ENCODE data around the gene INF2. TPM values are rescaled to one million over a fixed set of nuclear protein-coding genes. Genes with fewer than 3 reads are reported as not detected.

Gene INF2
- total RNA-seq, 1 experiment from 2014 or later, result 58.3 TPM

GRCh38 chr14:104724407-104724980 lies 35.1 kb downstream of the INF2 start:
- WGBS (ENCODE audit: extremely low coverage, insufficient read length, low lambda C conversion rate), result no CpG with 5 or more reads among the region's 27 CpGs
- no peak for TF ChIP-seq CTCF (conservative IDR thresholded peaks at IDR 0.05)
- H2AFZ ChIP-seq (ENCODE audit: low read length), result no peak overlapping the region
- no peak overlapping the region for H3K23ac ChIP-seq (ENCODE audit: insufficient read length, low read depth, low read length)
- no peak overlapping the region for H3T11ph ChIP-seq (ENCODE audit: low read length)
- H3K27me3 ChIP-seq (ENCODE audit: insufficient read depth, low read length), result no peaks in the 10 kb centered on the region; the same call in 1 of the 2 replicates
- peaks cover 5% of the 10 kb centered on the region for H4K20me1 ChIP-seq (ENCODE audit: control insufficient read depth, insufficient read depth, insufficient read length)
- no peak overlapping the region for H2BK15ac ChIP-seq (ENCODE audit: low read depth, low read length)
- H4K5ac ChIP-seq (ENCODE audit: insufficient read length, low read depth, low read length), result no peak overlapping the region
- no peak overlapping the region for H3K18ac ChIP-seq (ENCODE audit: insufficient read length, low read depth, low read length)
- H3K4me2 ChIP-seq (ENCODE audit: insufficient read depth, insufficient read length, low read length), result peak overlapping the region; percentile 63
- H3K14ac ChIP-seq (ENCODE audit: insufficient read depth, low read length), result peak overlapping the region; percentile 74; the same call in 1 of the 2 replicates
- no peaks in the 10 kb centered on the region for H3K4me1 ChIP-seq (ENCODE audit: insufficient read depth, low read length)
- H2BK120ac ChIP-seq (ENCODE audit: low read depth, low read length, poor library complexity, severe bottlenecking), result no peak overlapping the region
- H2BK5ac ChIP-seq (ENCODE audit: insufficient read length, low read length), result no peak overlapping the region
- no peaks in the 10 kb centered on the region for H3K79me2 ChIP-seq (ENCODE audit: insufficient read depth, low read length)
- no peak for DNase-seq
- no peaks in the 10 kb centered on the region for H3K9me3 ChIP-seq (ENCODE audit: control insufficient read depth, low read depth, low read length)
- no peaks in the 10 kb centered on the region for H3K23me2 ChIP-seq (ENCODE audit: insufficient read length, low read depth, low read length, poor library complexity, severe bottlenecking)
- H3K27ac Mint-ChIP-seq, result no peak overlapping the region
- H3K4me3 Mint-ChIP-seq, result peak overlapping the region; percentile 65 to 79
- H3K9me3 Mint-ChIP-seq, result peaks cover 0 to 3% of the 10 kb centered on the region in 2 experiments; a peak in 1 of 5 replicates
- H3K79me1 ChIP-seq (ENCODE audit: insufficient read depth, low read depth, low read length, poor library complexity, severe bottlenecking), result no peaks in the 10 kb centered on the region
- H2BK12ac ChIP-seq (ENCODE audit: insufficient read length, low read depth, low read length), result no peak overlapping the region
- H4K91ac ChIP-seq (ENCODE audit: insufficient read length, low read depth, low read length), result no peak overlapping the region
- no peak overlapping the region for H3K9ac ChIP-seq (ENCODE audit: extremely low read depth, insufficient read length, low read length)
- no peak overlapping the region for H4K8ac ChIP-seq (replicated peaks; ENCODE audit: insufficient read length, low read depth, low read length)
- no peak overlapping the region for H3K56ac ChIP-seq (ENCODE audit: insufficient read length, low read depth, low read length)
- no peak overlapping the region for H2AK5ac ChIP-seq (ENCODE audit: insufficient read length, low read length)
- H2BK20ac ChIP-seq (ENCODE audit: low read depth, low read length, poor library complexity, severe bottlenecking), result no peak overlapping the region
- H3K27me3 Mint-ChIP-seq (ENCODE audit: low read depth), result peaks cover 25% of the 10 kb centered on the region
- no peak overlapping the region for H3K4ac ChIP-seq (ENCODE audit: low read depth, low read length)
- H3K36me3 Mint-ChIP-seq (ENCODE audit: insufficient read depth in 1 of 3, low read depth in 3 of 3), result peaks cover 3 to 6% (median 6%) of the 10 kb centered on the region in 3 experiments; a peak in 5 of 7 replicates
- H3K4me1 Mint-ChIP-seq, result peaks cover 6 to 9% of the 10 kb centered on the region in 2 experiments
- H3K27ac ChIP-seq (ENCODE audit: insufficient read length, low read depth, low read length), result no peak overlapping the region

Data from H9 (cell line).